ENCODE results near the gene RAB3IP. TPM values are rescaled to one million over a fixed set of nuclear protein-coding genes. Genes with fewer than 3 reads are reported as not detected.

Gene RAB3IP, protein sequence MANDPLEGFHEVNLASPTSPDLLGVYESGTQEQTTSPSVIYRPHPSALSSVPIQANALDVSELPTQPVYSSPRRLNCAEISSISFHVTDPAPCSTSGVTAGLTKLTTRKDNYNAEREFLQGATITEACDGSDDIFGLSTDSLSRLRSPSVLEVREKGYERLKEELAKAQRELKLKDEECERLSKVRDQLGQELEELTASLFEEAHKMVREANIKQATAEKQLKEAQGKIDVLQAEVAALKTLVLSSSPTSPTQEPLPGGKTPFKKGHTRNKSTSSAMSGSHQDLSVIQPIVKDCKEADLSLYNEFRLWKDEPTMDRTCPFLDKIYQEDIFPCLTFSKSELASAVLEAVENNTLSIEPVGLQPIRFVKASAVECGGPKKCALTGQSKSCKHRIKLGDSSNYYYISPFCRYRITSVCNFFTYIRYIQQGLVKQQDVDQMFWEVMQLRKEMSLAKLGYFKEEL
- 29.6 TPM for total RNA-seq
- long read RNA-seq, full-length matches to known transcripts = 14 of 22 reads
- long read RNA-seq, partial matches to known transcripts = 4 of 22 reads
- long read RNA-seq, other reads (novel, unspliced or antisense) = 4 of 22 reads

DNA sequence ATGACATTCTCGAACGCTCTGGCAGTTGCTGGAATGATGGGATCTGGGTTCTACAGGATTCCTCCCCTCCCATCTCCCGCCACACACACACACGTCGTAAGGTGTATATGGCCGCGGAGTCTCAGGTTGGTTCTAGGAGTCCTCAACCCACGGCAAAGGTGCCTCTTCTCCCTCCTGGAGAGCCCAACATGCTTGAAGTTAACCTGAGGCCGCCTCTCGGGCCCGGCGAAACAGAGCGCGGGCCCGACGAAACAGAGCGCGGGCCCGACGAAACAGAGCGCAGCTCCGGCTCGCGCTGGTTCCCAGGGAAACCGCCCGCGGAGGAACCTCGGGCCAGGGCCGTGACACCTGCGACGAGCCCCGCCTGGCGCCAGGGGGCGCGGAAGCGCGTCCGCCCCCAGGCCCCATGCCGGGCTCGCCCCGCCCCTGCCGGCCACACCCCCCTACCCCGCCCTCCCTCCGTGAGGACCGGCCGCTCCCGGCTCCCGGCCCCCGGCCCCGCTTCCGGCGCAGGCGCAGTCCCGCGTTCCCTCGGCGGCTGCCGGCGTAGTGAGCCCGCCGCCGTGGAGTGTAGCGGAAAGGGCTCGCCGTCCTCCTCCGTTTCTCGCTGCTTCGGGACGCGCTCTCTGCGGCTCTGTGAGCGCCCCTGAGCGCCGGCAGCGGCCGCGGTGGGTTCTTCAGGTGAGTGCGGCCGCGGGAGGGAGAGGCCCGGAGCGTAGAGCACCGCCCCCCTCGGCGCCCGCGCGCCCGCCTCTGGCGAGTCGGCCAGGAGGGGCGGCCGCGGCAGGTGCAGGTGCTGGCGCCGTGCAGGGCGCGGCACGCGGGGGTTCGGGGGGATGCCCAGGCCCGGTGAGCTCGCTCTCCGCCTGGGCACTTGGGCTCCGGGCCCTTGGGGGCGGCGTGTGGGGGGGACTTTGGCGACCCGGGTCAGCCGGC is at the start of gene RAB3IP:
RAB3IP (plus strand) TSS at position 510 of the 936 bp plus-strand sequence. CDS start 16,549 bp downstream, outside the sequence.
- no peaks in the 10 kb centered on the region for H3K36me3 ChIP-seq
- peaks cover 7% of the 10 kb centered on the region for H3K4me1 ChIP-seq
- peak within 1 kb of the TSS; percentile 85 for H3K27ac ChIP-seq
- intact Hi-C loops (cut with DNase I) = no loop called here
- TF ChIP-seq, protein P1, sequence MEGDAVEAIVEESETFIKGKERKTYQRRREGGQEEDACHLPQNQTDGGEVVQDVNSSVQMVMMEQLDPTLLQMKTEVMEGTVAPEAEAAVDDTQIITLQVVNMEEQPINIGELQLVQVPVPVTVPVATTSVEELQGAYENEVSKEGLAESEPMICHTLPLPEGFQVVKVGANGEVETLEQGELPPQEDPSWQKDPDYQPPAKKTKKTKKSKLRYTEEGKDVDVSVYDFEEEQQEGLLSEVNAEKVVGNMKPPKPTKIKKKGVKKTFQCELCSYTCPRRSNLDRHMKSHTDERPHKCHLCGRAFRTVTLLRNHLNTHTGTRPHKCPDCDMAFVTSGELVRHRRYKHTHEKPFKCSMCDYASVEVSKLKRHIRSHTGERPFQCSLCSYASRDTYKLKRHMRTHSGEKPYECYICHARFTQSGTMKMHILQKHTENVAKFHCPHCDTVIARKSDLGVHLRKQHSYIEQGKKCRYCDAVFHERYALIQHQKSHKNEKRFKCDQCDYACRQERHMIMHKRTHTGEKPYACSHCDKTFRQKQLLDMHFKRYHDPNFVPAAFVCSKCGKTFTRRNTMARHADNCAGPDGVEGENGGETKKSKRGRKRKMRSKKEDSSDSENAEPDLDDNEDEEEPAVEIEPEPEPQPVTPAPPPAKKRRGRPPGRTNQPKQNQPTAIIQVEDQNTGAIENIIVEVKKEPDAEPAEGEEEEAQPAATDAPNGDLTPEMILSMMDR (IDR thresholded peaks at IDR 0.05) = peak; percentile 65
- H3K4me3 ChIP-seq = peak within 1 kb of the TSS; percentile 79
- ATAC-seq (peak; percentile 98), DNase-seq (peak; percentile 97)
- no peaks in the 10 kb centered on the region for H3K9me3 ChIP-seq
- H3K27me3 ChIP-seq = no peaks in the 10 kb centered on the region

DNA sequence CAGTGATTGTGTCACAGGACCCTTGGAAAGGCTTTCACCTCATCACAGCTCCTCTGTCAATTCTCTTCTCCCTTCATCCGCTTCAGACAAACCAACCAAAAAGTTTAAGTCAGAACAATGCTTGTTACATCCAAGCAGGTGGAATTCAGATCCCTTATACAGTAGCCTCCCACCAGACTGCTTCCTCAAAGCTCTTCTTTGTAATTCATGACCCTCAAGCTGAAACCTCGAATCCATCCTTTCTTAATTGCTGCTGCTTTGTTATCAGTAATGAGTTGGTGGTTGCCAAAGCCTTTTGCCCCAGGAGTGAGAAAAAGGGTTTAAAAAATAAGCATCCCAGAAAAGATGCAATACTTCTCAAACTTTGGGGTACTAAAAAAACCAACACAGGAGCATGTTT is 49.0 kb upstream of the RAB3IP start:
- DNase-seq = no peak
- Histone ChIP-seq H3K27ac (no peak overlapping the region), H3K27me3 (no peaks in the 10 kb centered on the region), H3K4me3 (no peak overlapping the region), H3K36me3 (no peaks in the 10 kb centered on the region), H3K9me3 (no peaks in the 10 kb centered on the region), H3K4me1 (peaks cover 4% of the 10 kb centered on the region)
- no peak for ATAC-seq
- intact Hi-C loops (cut with DNase I) = no loop called here
- TF ChIP-seq, protein P1 (IDR thresholded peaks at IDR 0.05) = no peak

DNA sequence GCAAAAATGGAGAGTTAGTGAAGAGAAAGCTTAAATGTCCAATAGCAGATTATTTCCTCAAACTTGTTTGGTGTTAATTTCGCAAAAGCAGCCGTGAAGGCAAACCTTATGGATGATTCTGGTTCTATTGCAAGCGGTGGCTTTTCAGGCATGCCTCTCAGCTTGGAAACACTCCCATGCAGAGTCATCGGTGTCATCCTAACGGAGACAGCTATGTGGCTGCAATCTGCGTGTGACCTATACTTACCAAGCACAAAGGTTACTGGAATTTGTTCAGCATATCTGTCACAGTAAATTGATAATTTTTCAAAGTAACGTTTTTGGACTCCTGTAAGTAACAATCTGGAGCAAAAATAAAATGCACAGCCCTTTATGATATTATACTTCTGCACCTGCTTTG is 44.5 kb upstream of the RAB3IP start:
- H3K36me3 ChIP-seq = no peaks in the 10 kb centered on the region
- no peaks in the 10 kb centered on the region for H3K27me3 ChIP-seq
- DNase-seq (no peak), ATAC-seq (no peak)
- H3K9me3 ChIP-seq = no peaks in the 10 kb centered on the region
- H3K4me3 ChIP-seq = no peak overlapping the region
- H3K27ac ChIP-seq = no peak overlapping the region
- TF ChIP-seq, protein P1 (IDR thresholded peaks at IDR 0.05) = no peak
- intact Hi-C loops (cut with DNase I) = no loop called here
- peaks cover under 1% of the 10 kb centered on the region for H3K4me1 ChIP-seq

DNA sequence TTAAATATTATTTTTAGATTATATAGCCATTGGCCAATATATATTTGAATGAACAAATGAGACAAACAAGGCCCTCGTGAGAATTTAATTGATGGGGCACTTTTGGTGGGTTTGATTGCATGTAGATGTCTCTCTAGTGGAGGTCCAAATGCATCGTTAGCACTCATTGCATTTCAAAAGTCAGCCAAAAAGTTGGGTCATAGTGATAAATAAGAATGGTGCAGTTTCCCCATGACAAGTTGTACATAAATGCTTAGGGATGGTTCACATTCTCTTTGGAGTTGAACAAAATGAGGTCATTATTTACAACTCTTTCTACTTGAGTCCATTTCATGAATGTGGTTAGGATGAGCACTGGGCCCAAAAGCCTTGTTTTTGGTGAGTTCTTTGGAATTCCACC is 40.6 kb upstream of the RAB3IP start:
- DNase-seq = no peak
- Histone ChIP-seq H3K4me3 (no peak overlapping the region), H3K36me3 (no peaks in the 10 kb centered on the region), H3K27me3 (no peaks in the 10 kb centered on the region), H3K27ac (no peak overlapping the region), H3K4me1 (no peaks in the 10 kb centered on the region), H3K9me3 (no peaks in the 10 kb centered on the region)
- intact Hi-C loops (cut with DNase I) = no loop called here
- no peak for ATAC-seq
- TF ChIP-seq, protein P1 (IDR thresholded peaks at IDR 0.05) = no peak

DNA sequence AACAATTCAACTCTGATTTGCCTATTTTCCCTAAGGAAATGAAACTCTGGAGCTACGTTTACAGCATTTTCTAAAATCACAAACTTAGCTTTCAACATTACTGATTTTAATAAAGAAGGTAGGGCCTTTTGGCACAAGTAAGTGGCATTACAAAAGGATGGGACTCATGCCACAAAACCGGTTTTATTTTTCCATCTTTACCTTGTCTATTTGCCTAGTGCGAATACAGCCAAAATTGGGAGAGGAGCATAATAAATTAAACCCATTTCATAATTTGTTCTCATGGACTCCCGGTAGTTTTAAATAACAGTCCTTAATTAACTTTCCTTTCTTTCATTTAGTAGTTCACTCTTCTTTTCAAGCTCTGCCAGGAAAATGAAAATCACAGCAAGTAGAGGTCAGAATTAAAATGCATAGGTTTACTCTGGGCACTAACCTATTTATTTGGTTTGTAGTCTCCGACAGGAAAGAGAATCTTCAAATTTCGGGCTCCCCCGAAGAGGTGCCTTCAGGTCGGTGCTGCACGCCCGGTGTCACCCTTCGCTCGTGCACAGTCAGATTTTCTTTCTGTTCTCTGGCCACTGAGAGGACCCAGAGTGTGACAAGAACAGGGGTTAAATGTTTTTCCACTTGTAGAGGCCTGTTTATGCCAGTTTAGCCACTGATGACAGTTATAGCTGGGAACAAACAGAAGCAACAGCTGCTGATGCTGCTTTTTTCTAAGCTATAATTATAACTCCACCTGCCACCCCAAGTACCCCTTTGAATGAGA is 39.7 kb upstream of the RAB3IP start, which contains the start of gene BEST3:
BEST3 (minus strand) TSS at position 535 of the 772 bp plus-strand sequence. CDS start 1,505 bp downstream, outside the sequence.
- no peaks in the 10 kb centered on the region for H3K9me3 ChIP-seq
- TF ChIP-seq, protein P1 (IDR thresholded peaks at IDR 0.05) = no peak
- no peaks in the 10 kb centered on the region for H3K27me3 ChIP-seq
- no peak for ATAC-seq
- no peak within 1 kb of the TSS for H3K4me3 ChIP-seq
- H3K36me3 ChIP-seq = no peaks in the 10 kb centered on the region
- intact Hi-C loops (cut with DNase I) = no loop called here
- no peak within 1 kb of the TSS for H3K27ac ChIP-seq
- no peak for DNase-seq
- no peaks in the 10 kb centered on the region for H3K4me1 ChIP-seq
